A549 treated with ZK216348 at 1 μM for 4 hours (cell line): Measurements from ENCODE around the gene NPHS1. TPM values are rescaled to one million over a fixed set of nuclear protein-coding genes. Genes with fewer than 3 reads are reported as not detected.

Experiments
- total RNA-seq: library from RNA; stranded (reverse); fragments of 200-300 nt; extraction: Qiagen RNA extraction; gene quantifications from 5 replicates; pipeline ENCODE4 v1.2.3, GENCODE V29; 2022; ENCODE audit warnings: low read depth

NPHS1 gene, protein sequence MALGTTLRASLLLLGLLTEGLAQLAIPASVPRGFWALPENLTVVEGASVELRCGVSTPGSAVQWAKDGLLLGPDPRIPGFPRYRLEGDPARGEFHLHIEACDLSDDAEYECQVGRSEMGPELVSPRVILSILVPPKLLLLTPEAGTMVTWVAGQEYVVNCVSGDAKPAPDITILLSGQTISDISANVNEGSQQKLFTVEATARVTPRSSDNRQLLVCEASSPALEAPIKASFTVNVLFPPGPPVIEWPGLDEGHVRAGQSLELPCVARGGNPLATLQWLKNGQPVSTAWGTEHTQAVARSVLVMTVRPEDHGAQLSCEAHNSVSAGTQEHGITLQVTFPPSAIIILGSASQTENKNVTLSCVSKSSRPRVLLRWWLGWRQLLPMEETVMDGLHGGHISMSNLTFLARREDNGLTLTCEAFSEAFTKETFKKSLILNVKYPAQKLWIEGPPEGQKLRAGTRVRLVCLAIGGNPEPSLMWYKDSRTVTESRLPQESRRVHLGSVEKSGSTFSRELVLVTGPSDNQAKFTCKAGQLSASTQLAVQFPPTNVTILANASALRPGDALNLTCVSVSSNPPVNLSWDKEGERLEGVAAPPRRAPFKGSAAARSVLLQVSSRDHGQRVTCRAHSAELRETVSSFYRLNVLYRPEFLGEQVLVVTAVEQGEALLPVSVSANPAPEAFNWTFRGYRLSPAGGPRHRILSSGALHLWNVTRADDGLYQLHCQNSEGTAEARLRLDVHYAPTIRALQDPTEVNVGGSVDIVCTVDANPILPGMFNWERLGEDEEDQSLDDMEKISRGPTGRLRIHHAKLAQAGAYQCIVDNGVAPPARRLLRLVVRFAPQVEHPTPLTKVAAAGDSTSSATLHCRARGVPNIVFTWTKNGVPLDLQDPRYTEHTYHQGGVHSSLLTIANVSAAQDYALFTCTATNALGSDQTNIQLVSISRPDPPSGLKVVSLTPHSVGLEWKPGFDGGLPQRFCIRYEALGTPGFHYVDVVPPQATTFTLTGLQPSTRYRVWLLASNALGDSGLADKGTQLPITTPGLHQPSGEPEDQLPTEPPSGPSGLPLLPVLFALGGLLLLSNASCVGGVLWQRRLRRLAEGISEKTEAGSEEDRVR (N-terminal part only)
- total RNA-seq = 0.24 to 0.84 TPM (median 0.44 TPM) in 5 replicates

DNA sequence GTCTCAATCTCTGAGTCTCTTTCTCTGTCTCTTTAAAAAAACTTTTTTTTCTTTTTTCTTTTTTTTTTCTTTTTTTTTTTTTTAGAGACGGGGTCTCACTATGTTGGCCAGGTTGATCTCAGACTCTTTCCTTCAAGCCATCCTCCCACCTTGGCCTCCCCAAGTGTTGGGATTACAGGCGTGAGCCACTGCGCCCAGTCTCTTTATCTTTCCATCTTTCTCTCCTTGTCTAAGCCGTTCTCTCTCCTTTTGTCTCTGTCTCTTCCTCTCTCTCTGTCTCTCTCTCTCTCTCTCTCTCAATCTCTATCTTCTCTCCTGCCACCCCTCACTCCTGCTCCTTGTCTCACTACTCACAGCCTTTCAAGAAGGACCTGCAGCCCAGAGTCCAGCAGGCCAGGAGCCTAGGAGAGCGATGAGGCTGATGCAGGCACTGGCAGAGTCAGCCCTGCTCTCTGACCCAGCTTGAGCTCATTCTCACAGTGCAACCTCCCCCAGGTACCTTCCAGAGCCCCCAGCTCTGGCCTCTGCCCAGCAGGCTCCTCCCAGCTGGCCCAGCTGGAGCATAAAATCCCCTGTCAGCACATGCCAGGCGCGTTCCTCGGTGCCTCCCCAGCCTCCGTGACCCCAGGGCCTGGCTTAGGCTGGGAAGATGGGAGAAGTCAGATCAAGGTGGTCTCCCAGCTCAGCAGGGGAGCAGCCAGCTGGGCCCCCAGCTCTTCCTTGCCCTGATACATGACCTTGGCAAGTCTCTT, at the start of gene NPHS1:
Gene NPHS1 (minus strand): TSS at position 476 of the 752 bp plus-strand sequence. CDS start 667 bp downstream, outside the sequence.

DNA sequence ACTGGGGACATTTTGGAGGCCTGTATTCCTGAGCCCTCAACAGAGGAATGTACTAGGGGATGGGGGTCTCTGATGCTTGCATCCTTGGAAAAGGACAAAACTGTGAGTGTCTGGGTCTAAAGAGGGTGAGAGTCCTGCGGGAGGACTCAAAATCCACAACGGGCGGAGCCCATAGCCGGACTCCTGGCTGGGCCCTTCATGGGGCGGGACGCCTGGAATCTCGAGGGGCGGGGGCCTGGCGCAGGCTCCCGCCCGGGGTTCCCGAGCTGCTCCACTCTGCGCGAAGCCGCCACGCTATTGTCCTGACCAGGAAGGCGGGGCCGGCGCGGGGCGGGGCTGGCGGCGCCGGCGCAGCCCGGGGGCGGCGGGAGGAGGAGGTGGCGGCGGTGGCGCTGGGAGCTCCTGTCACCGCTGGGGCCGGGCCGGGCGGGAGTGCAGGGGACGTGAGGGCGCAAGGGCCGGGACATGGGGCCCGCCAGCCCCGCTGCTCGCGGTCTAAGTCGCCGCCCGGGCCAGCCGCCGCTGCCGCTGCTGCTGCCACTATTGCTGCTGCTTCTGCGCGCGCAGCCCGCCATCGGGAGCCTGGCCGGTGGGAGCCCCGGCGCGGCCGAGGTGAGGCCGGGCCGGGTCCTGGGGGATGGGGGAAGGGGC, 16.0 kb upstream of the NPHS1 start, which contains the start of gene APLP1:
Gene APLP1 (plus strand): TSS at position 403 of the 651 bp plus-strand sequence. CDS start 63 bp downstream, at position 466.

DNA sequence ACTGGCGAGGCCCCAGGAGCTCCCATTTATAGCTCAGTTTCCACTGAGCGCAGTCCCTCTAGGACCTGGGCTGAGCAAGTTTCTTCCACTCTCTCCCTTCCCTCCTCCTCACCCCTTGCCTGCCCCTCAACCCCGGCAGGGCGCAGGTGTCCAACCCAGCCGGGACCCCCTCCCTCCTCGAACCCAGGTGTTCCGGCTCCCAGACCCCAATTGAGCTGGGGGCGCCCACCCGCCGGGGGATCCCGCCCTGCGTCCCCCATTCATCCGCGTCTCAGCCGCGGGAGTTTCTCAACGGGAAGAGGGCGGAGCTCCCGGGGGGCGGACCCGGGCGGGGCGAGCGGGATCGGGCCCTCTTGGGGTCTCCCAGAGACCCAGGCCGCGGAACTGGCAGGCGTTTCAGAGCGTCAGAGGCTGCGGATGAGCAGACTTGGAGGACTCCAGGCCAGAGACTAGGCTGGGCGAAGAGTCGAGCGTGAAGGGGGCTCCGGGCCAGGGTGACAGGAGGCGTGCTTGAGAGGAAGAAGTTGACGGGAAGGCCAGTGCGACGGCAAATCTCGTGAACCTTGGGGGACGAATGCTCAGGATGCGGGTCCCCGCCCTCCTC, 4.3 kb upstream of the NPHS1 start, which contains the start of gene KIRREL2:
Gene KIRREL2 (plus strand): TSS at position 366 of the 604 bp plus-strand sequence. CDS start 209 bp downstream, at position 575.

DNA sequence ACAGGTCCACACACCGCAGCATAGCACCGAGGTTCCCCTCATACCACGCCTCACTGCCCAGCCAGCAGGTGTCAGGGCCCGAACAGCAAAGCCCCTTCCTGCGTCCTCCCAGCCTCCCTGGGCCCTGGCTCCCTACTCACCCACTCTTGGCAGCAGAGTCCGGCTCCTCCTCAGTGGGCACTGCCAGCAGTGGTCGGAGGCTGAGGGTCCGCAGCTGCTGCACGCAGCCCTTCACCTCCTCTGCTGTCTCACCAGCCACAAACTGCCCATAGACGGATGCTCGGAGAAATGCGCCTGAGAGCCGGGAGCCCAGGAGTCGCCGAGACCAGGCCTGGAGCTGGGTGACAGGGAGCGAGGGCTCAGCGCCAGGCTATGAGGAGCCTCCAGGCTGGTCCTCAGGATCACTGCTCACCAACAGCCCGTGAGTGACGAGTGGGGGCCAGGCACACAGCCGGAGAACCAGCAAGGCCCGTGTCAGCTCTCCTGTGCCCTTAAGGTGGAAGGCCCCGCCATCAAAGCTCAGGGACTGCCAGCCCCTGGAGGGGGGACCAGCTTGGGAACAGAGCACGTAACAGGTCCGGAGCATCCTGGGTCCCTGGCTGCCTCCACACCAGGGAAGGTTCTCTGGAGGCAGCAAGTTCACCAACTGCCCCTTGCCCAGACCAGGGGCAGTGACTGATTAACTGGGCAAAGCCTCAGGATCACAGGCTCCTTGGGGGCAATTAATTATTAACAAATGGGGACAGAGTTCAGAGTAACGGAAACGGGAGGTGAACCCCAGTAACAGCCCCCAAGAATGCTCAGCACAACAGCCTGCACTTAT, 39.9 kb downstream of the NPHS1 start, which contains the start of gene PRODH2:
Gene PRODH2 (minus strand): TSS at position 626 of the 823 bp plus-strand sequence. CDS start 40 bp downstream, at position 586.

Other genes with a start within 250 kb of the NPHS1 start
- 10.7 to 19.3 TPM (median 15.2 TPM) in 5 replicates for gene HAUS5, start 239.8 kb downstream of the NPHS1 start, total RNA-seq
- gene RBM42, start 223.5 kb downstream of the NPHS1 start, total RNA-seq = 125 to 206 TPM (median 199 TPM) in 5 replicates
- gene ETV2, start 210.8 kb downstream of the NPHS1 start, total RNA-seq = 1.1 to 3.1 TPM (median 2.7 TPM) in 5 replicates
- 1,241 to 1,697 TPM (median 1,334 TPM) in 5 replicates for gene COX6B1, start 204.2 kb downstream of the NPHS1 start, total RNA-seq
- 0.46 to 1.2 TPM (median 0.71 TPM) in 5 replicates for gene UPK1A, start 186.0 kb downstream of the NPHS1 start, total RNA-seq
- gene ZBTB32, start 147.9 kb downstream of the NPHS1 start, total RNA-seq = not detected in 5 replicates
- gene KMT2B, start 134.5 kb downstream of the NPHS1 start, total RNA-seq = 37.3 to 66.3 TPM (median 62.5 TPM) in 5 replicates
- 11.8 to 15.8 TPM (median 12.5 TPM) in 5 replicates for gene IGFLR1, start 110.1 kb downstream of the NPHS1 start, total RNA-seq
- 23.9 to 34.9 TPM (median 27.6 TPM) in 5 replicates for gene U2AF1L4, start 107.1 kb downstream of the NPHS1 start, total RNA-seq
- 243 to 320 TPM (median 282 TPM) in 5 replicates for gene PSENEN, start 106.9 kb downstream of the NPHS1 start, total RNA-seq
- 21.9 to 27.2 TPM (median 23.2 TPM) in 5 replicates for gene LIN37, start 103.9 kb downstream of the NPHS1 start, total RNA-seq
- gene HSPB6, start 95.5 kb downstream of the NPHS1 start, total RNA-seq = 0.15 to 0.33 TPM (median 0.25 TPM) in 5 replicates
- gene PROSER3, start 94.3 kb downstream of the NPHS1 start, total RNA-seq = 25.9 to 31.4 TPM (median 30.7 TPM) in 5 replicates
- 3.3 to 8.9 TPM (median 8.1 TPM) in 5 replicates for gene ARHGAP33, start 76.9 kb downstream of the NPHS1 start, total RNA-seq
- 0.13 to 0.52 TPM (median 0.38 TPM) in 5 replicates for gene PRODH2, start 39.7 kb downstream of the NPHS1 start, total RNA-seq
- gene KIRREL2, start 4.4 kb upstream of the NPHS1 start, total RNA-seq = 0.24 to 0.70 TPM (median 0.52 TPM) in 5 replicates
- gene APLP1, start 16.1 kb upstream of the NPHS1 start, total RNA-seq = 72.6 to 97.1 TPM (median 93.4 TPM) in 5 replicates
- 4.2 to 8.9 TPM (median 7.8 TPM) in 5 replicates for gene NFKBID, start 48.0 kb upstream of the NPHS1 start, total RNA-seq
- 0.55 to 0.89 TPM (median 0.63 TPM) in 3 of 5 replicates, not detected in the others for gene HCST, start 50.0 kb upstream of the NPHS1 start, total RNA-seq
- not detected in 5 replicates for gene TYROBP, start 55.8 kb upstream of the NPHS1 start, total RNA-seq
- gene LRFN3, start 83.9 kb upstream of the NPHS1 start, total RNA-seq = 9.8 to 25.6 TPM (median 24.1 TPM) in 5 replicates
- gene SDHAF1, start 142.7 kb upstream of the NPHS1 start, total RNA-seq = 24.6 to 55.5 TPM (median 50.4 TPM) in 5 replicates
- gene SYNE4, start 156.3 kb upstream of the NPHS1 start, total RNA-seq = 0.07 to 0.33 TPM (median 0.23 TPM) in 4 of 5 replicates, not detected in the other
- 22.9 to 29.8 TPM (median 26.6 TPM) in 5 replicates for gene ALKBH6, start 161.7 kb upstream of the NPHS1 start, total RNA-seq
- 0.53 to 0.99 TPM (median 0.90 TPM) in 5 replicates for gene CLIP3, start 180.4 kb upstream of the NPHS1 start, total RNA-seq
- gene THAP8, start 201.8 kb upstream of the NPHS1 start, total RNA-seq = 3.4 to 8.1 TPM (median 7.1 TPM) in 5 replicates
- gene WDR62, start 202.4 kb upstream of the NPHS1 start, total RNA-seq = 15.0 to 30.0 TPM (median 28.9 TPM) in 5 replicates